GM19468 (cell line): ENCODE measurements around the gene TMEM238.

Source experiments
- ATAC-seq: cut with Tn5 transposase; IDR thresholded peaks from one replicate; pipeline ENCODE4 v1.9.1; 2021; ENCODE audit warnings: mild to moderate bottlenecking, moderate library complexity, moderate number of reproducible peaks; ENCODE audit not compliant: unreplicated experiment; ENCODE audit errors: extremely low read depth

The TMEM238 gene

GRCh38 chr19:55382013-55382412, 2.1 kb downstream of the TMEM238 start:
- no peak for ATAC-seq

- ATAC-seq, result no peak
Measured at GRCh38 chr19:55379174-55379573, 4.9 kb downstream of the TMEM238 start.

GRCh38 chr19:55377356-55378131, 6.5 kb downstream of the TMEM238 start:
- ATAC-seq, result no peak

GRCh38 chr19:55376241-55376933, 7.7 kb downstream of the TMEM238 start, which contains the start of gene TMEM190:
Gene TMEM190 (plus strand): TSS chr19:55376826. CDS start chr19:55376854, 28 bp downstream.
- no peak for ATAC-seq

- no peak for ATAC-seq
Measured at GRCh38 chr19:55373993-55374757, 9.9 kb downstream of the TMEM238 start.

- ATAC-seq, result no peak
Measured at GRCh38 chr19:55373306-55373992, 10.6 kb downstream of the TMEM238 start.

- no peak for ATAC-seq
Measured at GRCh38 chr19:55372316-55373081, 11.6 kb downstream of the TMEM238 start.

- no peak for ATAC-seq
Measured at GRCh38 chr19:55370305-55370988, 13.6 kb downstream of the TMEM238 start, which contains the start of gene IL11. Gene IL11 (minus strand): TSS chr19:55370463. CDS start chr19:55370310, 153 bp downstream.

- no peak for ATAC-seq
Measured at GRCh38 chr19:55369653-55370304, 14.3 kb downstream of the TMEM238 start.

- ATAC-seq, result no peak
Measured at GRCh38 chr19:55368701-55369563, 15.2 kb downstream of the TMEM238 start.

GRCh38 chr19:55368106-55368505, 16.0 kb downstream of the TMEM238 start:
- no peak for ATAC-seq

GRCh38 chr19:55366790-55367189, 17.3 kb downstream of the TMEM238 start:
- ATAC-seq, result no peak

- no peak for ATAC-seq
Measured at GRCh38 chr19:55365964-55366363, 18.1 kb downstream of the TMEM238 start.

- no peak for ATAC-seq
Measured at GRCh38 chr19:55365245-55365644, 18.8 kb downstream of the TMEM238 start.

GRCh38 chr19:55362990-55363716, 20.9 kb downstream of the TMEM238 start, which contains the start of gene GARIN5B:
Gene GARIN5B (minus strand): TSS chr19:55363260. CDS start chr19:55363066, 194 bp downstream.
- ATAC-seq, result no peak

GRCh38 chr19:55362174-55362989, 21.7 kb downstream of the TMEM238 start:
- ATAC-seq, result no peak
